IPS-NIHi7 (cell line): ENCODE results near the gene TSPAN9.

ENCODE experiments used
- DNase-seq: peaks from one replicate; pipeline ENCODE4 v3.0.0; 2012; ENCODE audit warnings: mixed read lengths; ENCODE audit errors: extremely low spot score

TSPAN9 gene

GRCh38 chr12:3076730-3077571 is at the start of gene TSPAN9:
TSS of gene TSPAN9 (plus strand) at chr12:3077379. CDS start at chr12:3201194, 123,815 bp downstream.
- DNase-seq, result peak; percentile 86

GRCh38 chr12:3028108-3028507 is 49.1 kb upstream of the TSPAN9 start:
- DNase-seq, result no peak

- DNase-seq, result no peak
These were observed 46.3 kb upstream of the TSPAN9 start for GRCh38 chr12:3030821-3031429.

GRCh38 chr12:3032161-3032560 is 45.0 kb upstream of the TSPAN9 start:
- DNase-seq, result no peak

- DNase-seq, result no peak
These were observed 44.2 kb upstream of the TSPAN9 start for GRCh38 chr12:3032770-3033538.

- no peak for DNase-seq
These were observed 43.7 kb upstream of the TSPAN9 start for GRCh38 chr12:3033539-3033867.

GRCh38 chr12:3034067-3034750 is 43.0 kb upstream of the TSPAN9 start:
- DNase-seq, result peak; percentile 91

GRCh38 chr12:3035171-3035570 is 42.0 kb upstream of the TSPAN9 start:
- no peak for DNase-seq

- DNase-seq, result no peak
These were observed 41.1 kb upstream of the TSPAN9 start for GRCh38 chr12:3035815-3036702.

- no peak for DNase-seq
These were observed 40.1 kb upstream of the TSPAN9 start for GRCh38 chr12:3036901-3037600.

- DNase-seq, result no peak
These were observed 39.0 kb upstream of the TSPAN9 start for GRCh38 chr12:3038166-3038565.

- no peak for DNase-seq
These were observed 38.2 kb upstream of the TSPAN9 start for GRCh38 chr12:3038926-3039510.

GRCh38 chr12:3040026-3040656 is 37.0 kb upstream of the TSPAN9 start:
- DNase-seq, result peak; percentile 4

GRCh38 chr12:3040663-3041544 is 36.3 kb upstream of the TSPAN9 start:
- DNase-seq, result peak; percentile 4

GRCh38 chr12:3041558-3042164 is 35.5 kb upstream of the TSPAN9 start:
- DNase-seq, result peak; percentile 86

- DNase-seq, result no peak
These were observed 34.8 kb upstream of the TSPAN9 start for GRCh38 chr12:3042394-3042793.

- no peak for DNase-seq
These were observed 34.4 kb upstream of the TSPAN9 start for GRCh38 chr12:3042826-3043225.

- no peak for DNase-seq
These were observed 33.8 kb upstream of the TSPAN9 start for GRCh38 chr12:3043406-3043805.
